SU-DHL-6 (cell line): Measurements from ENCODE around the gene MUSTN1.

Experiments used
- H2AFZ ChIP-seq: fragments of 200-600 bp; sonication (generic); 2 replicates; pipeline ENCODE4 v1.6.1; 2014; ENCODE audit warnings: low read depth, mild to moderate bottlenecking, moderate library complexity, mixed read lengths, antibody characterized with exemption, low read length; ENCODE audit not compliant: severe bottlenecking
- H3F3A ChIP-seq: fragments of 200-600 bp; shearing (Covaris generic); 2 replicates; pipeline ENCODE4 v1.6.0; 2016; ENCODE audit warnings: antibody characterized with exemption, mild to moderate bottlenecking; ENCODE audit not compliant: insufficient read depth
- H3K27ac ChIP-seq: fragments of 200-600 bp; sonication (generic); 2 replicates; pipeline ENCODE4 v1.5.1; 2016; ENCODE audit warnings: low read depth, mild to moderate bottlenecking, low read length, moderate library complexity, mixed read lengths
- H3K27me3 ChIP-seq: fragments of 200-600 bp; sonication (generic), shearing (Covaris generic); 2 replicates; pipeline ENCODE4 v1.6.0; 2014; ENCODE audit warnings: mild to moderate bottlenecking, low read length
- H3K36me3 ChIP-seq: fragments of 200-600 bp; sonication (generic); 2 replicates; pipeline ENCODE4 v1.6.1; 2014; ENCODE audit warnings: mild to moderate bottlenecking, low read length, mixed read lengths
- H3K4me2 ChIP-seq: fragments of 300-600, 200-600 bp; shearing (Covaris generic), sonication (generic); 2 replicates; pipeline ENCODE4 v1.6.0; 2014; ENCODE audit warnings: low read length, low read depth, mild to moderate bottlenecking; ENCODE audit not compliant: poor library complexity, severe bottlenecking
- H3K4me3 ChIP-seq: fragments of 200-600 bp; sonication (generic); 2 replicates; pipeline ENCODE4 v1.5.1; 2014; ENCODE audit warnings: antibody characterized with exemption, low read length, mild to moderate bottlenecking, mixed read lengths; ENCODE audit not compliant: insufficient read depth, poor library complexity, severe bottlenecking
- H3K79me2 ChIP-seq: fragments of 200-600 bp; sonication (generic); 2 replicates; pipeline ENCODE4 v1.6.1; 2014; ENCODE audit warnings: mild to moderate bottlenecking, low read length, moderate library complexity; ENCODE audit not compliant: insufficient read depth
- H3K9ac ChIP-seq: fragments of 200-600 bp; sonication (generic); 2 replicates; pipeline ENCODE4 v1.7.0; 2014; ENCODE audit warnings: mild to moderate bottlenecking, low read length
- H3K9me2 ChIP-seq: fragments of 200-600 bp; sonication (generic); replicated peaks from 2 replicates; pipeline ENCODE4 v1.6.1; 2014; ENCODE audit warnings: low read length; ENCODE audit not compliant: insufficient read depth
- H3K9me3 ChIP-seq: fragments of 200-600 bp; sonication (generic); 2 replicates; pipeline ENCODE4 v1.6.1; 2014; ENCODE audit warnings: low read length, mixed read lengths; ENCODE audit not compliant: insufficient read depth
- H4K20me1 ChIP-seq: fragments of 200-600 bp; sonication (generic); 2 replicates; pipeline ENCODE4 v1.6.1; 2014; ENCODE audit warnings: low read depth, mild to moderate bottlenecking, antibody characterized with exemption, low read length, moderate library complexity, mixed read lengths
- CTCF ChIP-seq: fragments of 200-600 bp; sonication (generic); IDR thresholded peaks from one replicate; pipeline ENCODE4 v1.5.1; 2017; ENCODE audit warnings: antibody characterized with exemption, mild to moderate bottlenecking, low read length, moderate library complexity; ENCODE audit not compliant: insufficient read depth, poor library complexity, severe bottlenecking
- EZH2phosphoT487 ChIP-seq: fragments of 200-600 bp; sonication (generic), shearing (Covaris generic); conservative IDR thresholded peaks from 2 replicates; pipeline ENCODE4 v1.6.1; 2018; ENCODE audit warnings: mild to moderate bottlenecking, antibody characterized with exemption, low read length, moderate library complexity, mixed read lengths

MUSTN1 gene

GRCh38 chr3:52817221-52817620 is 17.6 kb downstream of the MUSTN1 start:
- Histone ChIP-seq H4K20me1 (no peaks in the 10 kb centered on the region), H2AFZ (no peak overlapping the region), H3K9me2 (no peaks in the 10 kb centered on the region), H3K79me2 (no peaks in the 10 kb centered on the region), H3F3A (no peaks in the 10 kb centered on the region), H3K27me3 (no peaks in the 10 kb centered on the region), H3K36me3 (no peaks in the 10 kb centered on the region), H3K9me3 (no peaks in the 10 kb centered on the region), H3K4me2 (no peak overlapping the region), H3K4me3 (no peak overlapping the region), H3K27ac (no peak overlapping the region), H3K9ac (no peak overlapping the region)
- no peak for TF ChIP-seq EZH2phosphoT487
- TF ChIP-seq CTCF = no peak

- no peaks in the 10 kb centered on the region for H3K9me3 ChIP-seq
- no peaks in the 10 kb centered on the region for H4K20me1 ChIP-seq
- H3F3A ChIP-seq = no peaks in the 10 kb centered on the region
- no peak overlapping the region for H3K4me2 ChIP-seq
- no peak overlapping the region for H3K9ac ChIP-seq
- no peak for TF ChIP-seq CTCF
- TF ChIP-seq EZH2phosphoT487 = no peak
- no peak overlapping the region for H3K4me3 ChIP-seq
- H2AFZ ChIP-seq = no peak overlapping the region
- H3K27ac ChIP-seq = no peak overlapping the region
- no peaks in the 10 kb centered on the region for H3K27me3 ChIP-seq
- no peaks in the 10 kb centered on the region for H3K79me2 ChIP-seq
- no peaks in the 10 kb centered on the region for H3K36me3 ChIP-seq
- no peaks in the 10 kb centered on the region for H3K9me2 ChIP-seq
These were observed 18.2 kb downstream of the MUSTN1 start for GRCh38 chr3:52816654-52817053.

DNA sequence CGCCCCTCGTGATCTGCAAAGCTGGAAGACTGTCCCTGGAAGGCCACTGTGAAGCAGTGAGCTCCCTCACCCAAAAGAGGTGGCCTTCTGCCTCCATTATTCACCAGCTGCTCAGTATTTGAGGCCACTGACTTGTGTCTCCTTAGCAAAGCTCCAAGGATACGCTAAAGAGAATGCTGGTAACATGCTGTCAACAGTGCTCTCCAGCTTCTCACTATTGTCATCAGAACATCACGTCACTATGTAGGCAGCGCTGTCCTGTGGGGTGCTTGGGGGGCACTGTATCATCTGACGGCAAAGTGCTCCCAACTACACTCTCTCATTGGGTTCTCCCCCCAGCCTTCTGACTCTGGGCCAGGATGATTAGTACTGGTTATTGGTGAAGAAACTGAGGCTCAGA is 18.6 kb downstream of the MUSTN1 start:
- no peaks in the 10 kb centered on the region for H3K27me3 ChIP-seq
- no peaks in the 10 kb centered on the region for H4K20me1 ChIP-seq
- no peaks in the 10 kb centered on the region for H3K9me2 ChIP-seq
- H2AFZ ChIP-seq = no peak overlapping the region
- no peak overlapping the region for H3K4me3 ChIP-seq
- H3K79me2 ChIP-seq = no peaks in the 10 kb centered on the region
- no peaks in the 10 kb centered on the region for H3K9me3 ChIP-seq
- H3K4me2 ChIP-seq = no peak overlapping the region
- H3K9ac ChIP-seq = no peak overlapping the region
- H3F3A ChIP-seq = no peaks in the 10 kb centered on the region
- H3K36me3 ChIP-seq = no peaks in the 10 kb centered on the region
- no peak for TF ChIP-seq CTCF
- no peak for TF ChIP-seq EZH2phosphoT487
- no peak overlapping the region for H3K27ac ChIP-seq

- Histone ChIP-seq H3K9me2 (no peaks in the 10 kb centered on the region), H3K9ac (no peak overlapping the region), H3K79me2 (no peaks in the 10 kb centered on the region), H3K9me3 (no peaks in the 10 kb centered on the region), H2AFZ (no peak overlapping the region), H3K27ac (no peak overlapping the region), H3K4me3 (no peak overlapping the region), H4K20me1 (no peaks in the 10 kb centered on the region), H3K4me2 (no peak overlapping the region), H3K36me3 (no peaks in the 10 kb centered on the region), H3K27me3 (no peaks in the 10 kb centered on the region), H3F3A (no peaks in the 10 kb centered on the region)
- TF ChIP-seq CTCF (no peak), EZH2phosphoT487 (no peak)
These were observed 21.0 kb downstream of the MUSTN1 start for GRCh38 chr3:52813810-52814209.
